Mucosa of descending colon (tissue), 3 donors: Measurements from ENCODE around the gene FAM9C. TPM values are rescaled to one million over a fixed set of nuclear protein-coding genes. Genes with fewer than 3 reads are reported as not detected.
A peak's percentile ranks its signal among the peaks of the same experiment; 100 is the strongest.
"Not testable (repeated sequence)": the region's sequence is repeated elsewhere in the genome, so short reads cannot be mapped to it uniquely, and the experiment has no call there.

Source experiments
- ATAC-seq: fragments of 200-7000 bp; cut with Tn5 transposase; one replicate; pipeline ENCODE4 v1.9.1; 2020; ENCODE audit warnings: mild to moderate bottlenecking, moderate library complexity
- DNase-seq, 3 donors: peaks; one replicate each; pipeline ENCODE4 v3.0.0-alpha.2; 2020
- H3K36me3 ChIP-seq: fragments of 200-600 bp; one replicate; pipeline ENCODE4 v1.8.0; 2021; ENCODE audit warnings: low read depth, mild to moderate bottlenecking
- H3K4me1 ChIP-seq: fragments of 200-600 bp; one replicate; pipeline ENCODE4 v1.8.0; 2021; ENCODE audit warnings: low read depth, mild to moderate bottlenecking
- H3K4me3 ChIP-seq: fragments of 200-600 bp; one replicate; pipeline ENCODE4 v1.8.0; 2021; ENCODE audit warnings: mild to moderate bottlenecking
- H3K9me3 ChIP-seq: fragments of 200-600 bp; one replicate; pipeline ENCODE4 v1.8.0; 2021; ENCODE audit warnings: mild to moderate bottlenecking
- intact Hi-C, 2 donors: fragments of 100-400 bp; cut with DNase I in 1 of 2; cut with micrococcal nuclease in 1 of 2; formaldehyde crosslinking; loops; one replicate each; pipeline versions ENCODE4 v1.11.0 to v1.11.1; 2022; cut with DNase I, micrococcal nuclease
- total RNA-seq, 3 donors: library from RNA; stranded (reverse); fragmentation: NEBNext Ultra II Directional in 2 of 3; extraction: Animal tissue kit (Norgen Biotek cat#: 25700) in 2 of 3; gene quantifications; one replicate each; pipeline versions ENCODE4 v1.2.1 to v1.2.4, GENCODE V29; 2021 to 2023
- TF ChIP-seq, protein P1 (sequence below): fragments of 200-600 bp; IDR thresholded peaks from one replicate; pipeline ENCODE4 v1.8.0; 2022; ENCODE audit warnings: antibody characterized with exemption, mild to moderate bottlenecking
- donor health status: DM: no; HTN: no; CAD: no; lungs with moderate emphysema.
- donor health status: DM: no; HTN: no; CAD: no.
- donor health status: DM: no; HTN: yes; CAD: no.

FAM9C gene
- total RNA-seq, 3 donors from 2014 or later: 0.13 TPM; not detected in 2

DNA sequence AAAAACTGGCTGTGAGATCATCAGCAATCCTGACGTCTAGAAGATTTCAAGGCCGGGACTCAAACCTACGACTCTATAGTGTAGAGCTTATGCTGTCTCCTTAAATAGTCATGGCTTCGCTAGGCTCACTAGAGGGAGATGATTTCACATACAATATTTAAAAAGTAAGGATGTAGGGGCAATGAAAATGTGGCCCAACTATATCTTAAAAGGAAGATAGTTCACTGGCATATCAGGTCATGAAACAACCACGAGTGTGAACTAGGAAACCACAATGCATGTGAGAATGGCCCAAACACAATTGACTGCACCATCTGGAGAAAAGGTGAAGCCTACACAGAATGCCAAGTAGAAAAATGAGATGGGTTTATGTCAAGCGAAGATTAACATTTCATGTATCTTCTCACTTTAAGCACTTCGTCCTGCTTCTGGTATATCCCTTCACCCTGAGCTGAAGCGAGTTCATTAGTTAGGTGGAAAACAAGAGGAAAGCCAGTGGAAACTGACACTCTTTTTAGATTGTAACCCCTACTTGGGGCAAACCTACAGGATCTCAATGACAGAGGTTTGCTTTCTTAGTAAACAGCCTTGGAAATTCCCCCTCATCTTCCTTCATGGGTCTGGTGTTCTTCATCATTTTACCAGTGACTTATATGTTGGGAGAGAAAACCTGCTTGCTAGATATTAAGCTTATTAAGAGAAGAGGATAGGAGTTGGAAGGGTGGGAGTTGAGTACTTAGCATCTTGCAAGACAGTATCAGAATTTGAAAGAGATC is 17.4 kb downstream of the FAM9C start:
- no peak for ATAC-seq
- Histone ChIP-seq H3K4me1 (peaks cover 11% of the 10 kb centered on the region), H3K4me3 (no peak overlapping the region), H3K9me3 (no peaks in the 10 kb centered on the region), H3K36me3 (no peaks in the 10 kb centered on the region)
- no peak for DNase-seq
- TF ChIP-seq, protein P1, sequence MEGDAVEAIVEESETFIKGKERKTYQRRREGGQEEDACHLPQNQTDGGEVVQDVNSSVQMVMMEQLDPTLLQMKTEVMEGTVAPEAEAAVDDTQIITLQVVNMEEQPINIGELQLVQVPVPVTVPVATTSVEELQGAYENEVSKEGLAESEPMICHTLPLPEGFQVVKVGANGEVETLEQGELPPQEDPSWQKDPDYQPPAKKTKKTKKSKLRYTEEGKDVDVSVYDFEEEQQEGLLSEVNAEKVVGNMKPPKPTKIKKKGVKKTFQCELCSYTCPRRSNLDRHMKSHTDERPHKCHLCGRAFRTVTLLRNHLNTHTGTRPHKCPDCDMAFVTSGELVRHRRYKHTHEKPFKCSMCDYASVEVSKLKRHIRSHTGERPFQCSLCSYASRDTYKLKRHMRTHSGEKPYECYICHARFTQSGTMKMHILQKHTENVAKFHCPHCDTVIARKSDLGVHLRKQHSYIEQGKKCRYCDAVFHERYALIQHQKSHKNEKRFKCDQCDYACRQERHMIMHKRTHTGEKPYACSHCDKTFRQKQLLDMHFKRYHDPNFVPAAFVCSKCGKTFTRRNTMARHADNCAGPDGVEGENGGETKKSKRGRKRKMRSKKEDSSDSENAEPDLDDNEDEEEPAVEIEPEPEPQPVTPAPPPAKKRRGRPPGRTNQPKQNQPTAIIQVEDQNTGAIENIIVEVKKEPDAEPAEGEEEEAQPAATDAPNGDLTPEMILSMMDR: no peak
- intact Hi-C loops: no loop called here

DNA sequence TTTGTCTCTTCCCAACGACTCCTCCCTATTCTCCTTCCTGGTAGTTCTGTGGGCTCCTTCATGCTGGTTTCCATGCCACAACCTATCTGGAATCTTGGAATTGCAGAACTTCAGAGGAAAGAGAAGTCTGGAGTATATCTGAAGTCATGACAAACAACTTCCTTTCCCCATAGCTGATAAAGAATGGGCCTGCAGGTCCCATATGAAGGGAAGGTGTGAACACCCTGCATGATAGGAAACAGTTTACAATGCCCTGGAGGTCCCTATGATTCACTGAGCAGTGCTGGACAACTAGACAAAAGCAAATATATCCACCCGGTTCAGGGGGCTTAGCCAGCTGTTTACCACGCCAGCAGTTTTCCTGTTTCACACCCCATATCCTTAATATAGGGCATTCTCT is 19.4 kb downstream of the FAM9C start:
- Histone ChIP-seq H3K36me3 (no peaks in the 10 kb centered on the region), H3K4me3 (no peak overlapping the region), H3K9me3 (no peaks in the 10 kb centered on the region), H3K4me1 (peaks cover 11% of the 10 kb centered on the region)
- ATAC-seq (no peak), DNase-seq (no peak)
- TF ChIP-seq, protein P1: no peak
- intact Hi-C loops: no loop called here

DNA sequence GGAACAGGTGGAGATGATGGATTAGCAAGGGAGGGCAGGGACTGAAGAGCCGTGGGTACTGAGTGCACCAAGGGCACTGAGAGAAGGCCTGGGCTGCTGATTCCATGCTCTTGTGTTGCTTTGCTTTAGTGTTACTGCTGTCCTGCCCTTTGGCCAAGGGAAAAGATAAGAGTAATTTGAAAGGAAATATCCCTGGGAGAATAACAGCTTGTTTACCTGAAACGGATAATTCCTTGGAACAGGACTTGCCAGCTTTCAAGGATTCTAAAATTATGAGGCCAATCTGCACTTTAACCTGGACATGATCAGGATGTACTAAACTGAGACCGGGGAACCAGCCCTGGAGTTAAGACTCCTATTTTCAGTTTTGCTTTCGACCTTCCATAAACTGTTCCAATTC is 20.4 kb downstream of the FAM9C start:
- ATAC-seq (peak; percentile 83), DNase-seq (peak in 1 of 3 donors; percentile 42)
- intact Hi-C loops: no loop called here
- Histone ChIP-seq H3K4me1 (peaks cover 8% of the 10 kb centered on the region), H3K36me3 (no peaks in the 10 kb centered on the region), H3K4me3 (no peak overlapping the region), H3K9me3 (no peaks in the 10 kb centered on the region)
- TF ChIP-seq, protein P1: no peak

DNA sequence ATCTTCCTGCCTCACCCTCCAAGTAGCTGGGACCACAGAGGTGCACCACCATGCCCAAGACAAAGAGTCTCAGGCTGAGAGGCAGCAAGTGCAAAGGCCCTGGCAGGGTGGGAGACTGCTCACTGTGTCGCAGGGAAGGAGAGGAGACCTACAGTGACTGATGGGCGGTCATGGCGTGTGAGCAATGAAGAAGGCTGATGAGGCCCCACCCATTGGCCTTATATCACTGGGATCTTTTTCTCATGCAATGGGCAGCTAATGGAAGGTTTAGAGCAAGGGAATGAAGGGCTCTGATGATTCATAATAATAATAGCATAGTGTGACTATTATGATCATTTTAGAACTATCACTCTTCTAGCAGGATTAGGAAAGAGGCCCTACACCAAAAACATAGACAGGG is 20.9 kb downstream of the FAM9C start:
- ATAC-seq (peak; percentile 25), DNase-seq (no peak)
- Histone ChIP-seq H3K36me3 (no peaks in the 10 kb centered on the region), H3K4me1 (peaks cover 4% of the 10 kb centered on the region), H3K9me3 (no peaks in the 10 kb centered on the region), H3K4me3 (no peak overlapping the region)
- intact Hi-C loops: no loop called here
- TF ChIP-seq, protein P1: no peak

DNA sequence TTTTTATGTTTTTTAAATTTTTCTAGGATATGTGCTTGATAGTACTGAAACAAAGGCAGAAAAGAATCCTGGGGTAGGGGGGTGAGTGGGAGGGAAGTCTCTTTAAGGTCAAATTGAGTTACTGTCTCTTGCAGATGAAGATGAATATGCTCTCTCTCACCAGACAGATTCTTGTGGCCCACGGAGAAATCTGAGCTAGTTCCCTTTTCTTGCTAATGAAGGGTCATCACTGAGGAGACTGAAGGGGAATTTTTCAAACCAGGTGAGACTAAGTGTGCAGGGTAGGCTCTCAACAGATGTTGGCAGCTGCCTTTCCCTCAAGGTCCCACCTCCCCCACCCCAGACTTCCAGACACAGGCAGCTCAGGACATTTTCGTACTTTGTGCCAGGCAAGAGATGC is 21.5 kb downstream of the FAM9C start:
- H3K36me3 ChIP-seq: no peaks in the 10 kb centered on the region
- intact Hi-C loops: no loop called here
- H3K4me3 ChIP-seq: no peak overlapping the region
- TF ChIP-seq, protein P1: no peak
- no peak for ATAC-seq
- DNase-seq: no peak
- no peaks in the 10 kb centered on the region for H3K9me3 ChIP-seq
- peaks cover 4% of the 10 kb centered on the region for H3K4me1 ChIP-seq

DNA sequence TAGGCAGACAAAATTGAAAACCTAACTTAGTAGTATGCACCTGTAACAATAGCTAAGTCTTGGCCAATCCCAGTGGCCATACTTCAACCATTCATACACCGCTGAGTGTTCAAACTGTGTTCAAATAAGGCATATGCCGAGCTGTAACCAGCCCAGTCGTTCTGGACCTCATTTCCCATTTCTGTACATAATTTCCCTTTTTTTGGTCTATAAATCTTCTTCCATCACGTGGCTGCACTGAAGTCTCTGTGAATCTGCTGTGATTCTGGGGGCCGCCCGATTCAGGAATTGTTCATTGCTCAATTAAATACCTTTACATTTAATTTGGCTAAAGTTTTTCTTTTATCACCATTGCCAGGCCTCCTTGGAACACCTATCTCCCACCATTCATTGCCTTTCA is 27.7 kb downstream of the FAM9C start:
- ATAC-seq, H3K4me1 ChIP-seq, H3K4me3 ChIP-seq, H3K36me3 ChIP-seq, intact Hi-C loops, H3K9me3 ChIP-seq, DNase-seq: not testable (repeated sequence)
